Measurements from ENCODE around the gene TRMT10B.

TRMT10B gene

DNA sequence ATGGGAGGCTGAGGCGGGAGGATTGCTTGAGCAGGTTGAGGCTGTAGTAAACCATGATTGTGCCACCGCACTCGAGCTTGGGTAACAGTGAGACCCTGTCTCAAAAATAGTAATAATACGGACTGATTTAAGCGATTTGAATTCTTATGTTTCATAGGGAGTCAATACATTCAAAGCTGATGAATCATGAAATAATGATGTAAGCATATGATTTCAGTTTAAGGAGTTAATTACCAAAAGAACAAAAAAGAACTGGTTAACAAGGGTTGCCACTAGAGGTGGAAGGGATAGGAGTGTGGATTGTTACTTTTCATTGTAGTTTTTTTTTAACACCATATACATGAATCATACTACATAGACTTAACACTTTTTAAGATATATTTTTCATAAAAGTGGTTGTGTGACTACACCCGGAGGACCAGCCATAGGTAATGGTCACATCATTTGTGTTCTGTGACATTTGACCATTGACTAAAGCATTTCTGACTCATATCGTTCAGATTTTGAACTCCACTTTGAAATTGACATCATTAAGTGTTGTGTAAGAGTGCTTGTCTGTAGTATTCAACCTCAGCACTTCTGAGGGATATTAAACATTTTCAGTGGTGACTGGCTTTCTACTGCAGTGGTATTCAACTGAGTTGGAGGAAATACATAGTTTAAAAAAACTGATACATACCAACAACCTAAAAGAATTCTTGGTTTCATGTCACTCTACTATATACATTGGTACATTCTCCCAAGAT lies 7.0 kb downstream of the TRMT10B start:
- TF ChIP-seq FOXP2 (optimal IDR thresholded peaks at IDR 0.05; ENCODE audit: borderline replicate concordance, extremely low read depth, extremely low read length, insufficient read depth) (no peak), SIN3A (IDR thresholded peaks at IDR 0.05; ENCODE audit: borderline replicate concordance, insufficient read depth, low read length) (no peak), POLR2AphosphoS5 (IDR thresholded peaks at IDR 0.05; ENCODE audit: low read depth, low read length) (no peak), TAF1 (IDR thresholded peaks at IDR 0.05; ENCODE audit: borderline replicate concordance, insufficient read depth, low read length) (no peak)
- TF ChIP-seq, protein P1, sequence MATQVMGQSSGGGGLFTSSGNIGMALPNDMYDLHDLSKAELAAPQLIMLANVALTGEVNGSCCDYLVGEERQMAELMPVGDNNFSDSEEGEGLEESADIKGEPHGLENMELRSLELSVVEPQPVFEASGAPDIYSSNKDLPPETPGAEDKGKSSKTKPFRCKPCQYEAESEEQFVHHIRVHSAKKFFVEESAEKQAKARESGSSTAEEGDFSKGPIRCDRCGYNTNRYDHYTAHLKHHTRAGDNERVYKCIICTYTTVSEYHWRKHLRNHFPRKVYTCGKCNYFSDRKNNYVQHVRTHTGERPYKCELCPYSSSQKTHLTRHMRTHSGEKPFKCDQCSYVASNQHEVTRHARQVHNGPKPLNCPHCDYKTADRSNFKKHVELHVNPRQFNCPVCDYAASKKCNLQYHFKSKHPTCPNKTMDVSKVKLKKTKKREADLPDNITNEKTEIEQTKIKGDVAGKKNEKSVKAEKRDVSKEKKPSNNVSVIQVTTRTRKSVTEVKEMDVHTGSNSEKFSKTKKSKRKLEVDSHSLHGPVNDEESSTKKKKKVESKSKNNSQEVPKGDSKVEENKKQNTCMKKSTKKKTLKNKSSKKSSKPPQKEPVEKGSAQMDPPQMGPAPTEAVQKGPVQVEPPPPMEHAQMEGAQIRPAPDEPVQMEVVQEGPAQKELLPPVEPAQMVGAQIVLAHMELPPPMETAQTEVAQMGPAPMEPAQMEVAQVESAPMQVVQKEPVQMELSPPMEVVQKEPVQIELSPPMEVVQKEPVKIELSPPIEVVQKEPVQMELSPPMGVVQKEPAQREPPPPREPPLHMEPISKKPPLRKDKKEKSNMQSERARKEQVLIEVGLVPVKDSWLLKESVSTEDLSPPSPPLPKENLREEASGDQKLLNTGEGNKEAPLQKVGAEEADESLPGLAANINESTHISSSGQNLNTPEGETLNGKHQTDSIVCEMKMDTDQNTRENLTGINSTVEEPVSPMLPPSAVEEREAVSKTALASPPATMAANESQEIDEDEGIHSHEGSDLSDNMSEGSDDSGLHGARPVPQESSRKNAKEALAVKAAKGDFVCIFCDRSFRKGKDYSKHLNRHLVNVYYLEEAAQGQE (IDR thresholded peaks at IDR 0.05; ENCODE audit: insufficient read depth in 1 of 2, low read depth in 2 of 2, low read length in 2 of 2): no peak

DNA sequence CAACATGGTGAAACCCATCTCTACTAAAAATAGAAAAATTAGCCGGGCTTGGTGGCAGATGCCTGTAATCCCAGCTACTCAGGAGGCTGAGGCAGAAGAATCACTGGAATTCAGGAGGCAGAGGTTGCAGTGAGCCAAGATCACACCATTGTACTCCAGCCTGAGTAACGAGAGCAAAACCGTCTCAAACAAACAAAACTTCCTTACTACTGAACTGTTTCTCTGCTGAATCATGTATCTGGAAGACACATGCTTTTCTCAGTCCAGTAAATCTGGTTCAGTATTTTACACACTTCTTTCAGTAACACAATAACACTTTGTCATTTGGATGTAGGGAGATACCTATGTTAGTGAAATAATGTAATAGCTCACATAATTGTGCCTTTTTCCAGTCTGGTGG lies 7.9 kb downstream of the TRMT10B start:
- TF ChIP-seq POLR2AphosphoS5 (IDR thresholded peaks at IDR 0.05; ENCODE audit: low read depth, low read length) (no peak), TAF1 (IDR thresholded peaks at IDR 0.05; ENCODE audit: borderline replicate concordance, insufficient read depth, low read length) (no peak), FOXP2 (optimal IDR thresholded peaks at IDR 0.05; ENCODE audit: borderline replicate concordance, extremely low read depth, extremely low read length, insufficient read depth) (no peak), SIN3A (IDR thresholded peaks at IDR 0.05; ENCODE audit: borderline replicate concordance, insufficient read depth, low read length) (no peak)
- TF ChIP-seq, protein P1 (IDR thresholded peaks at IDR 0.05; ENCODE audit: insufficient read depth in 1 of 2, low read depth in 2 of 2, low read length in 2 of 2): no peak

DNA sequence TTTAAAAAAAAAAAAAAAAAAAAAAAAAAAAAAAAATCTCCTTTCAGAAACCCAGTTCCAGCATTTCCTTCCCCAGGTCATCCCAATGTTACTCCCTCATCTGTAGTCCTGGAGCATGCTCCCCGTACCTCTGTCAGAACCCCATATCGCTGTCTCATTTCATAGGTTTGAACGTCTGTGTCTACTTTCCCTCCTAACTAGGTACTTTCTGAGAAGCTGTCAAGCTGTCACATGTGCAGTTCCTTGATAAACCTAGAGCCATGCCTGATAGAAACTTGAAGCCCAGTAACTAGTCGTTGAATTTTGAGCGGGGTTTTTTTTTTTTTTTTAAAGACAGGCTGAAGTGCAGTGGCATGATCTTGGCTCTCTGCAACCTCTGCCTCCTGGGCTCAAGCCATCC lies 15.7 kb downstream of the TRMT10B start:
- TF ChIP-seq FOXP2 (optimal IDR thresholded peaks at IDR 0.05; ENCODE audit: borderline replicate concordance, extremely low read depth, extremely low read length, insufficient read depth) (no peak), SIN3A (IDR thresholded peaks at IDR 0.05; ENCODE audit: borderline replicate concordance, insufficient read depth, low read length) (no peak)

DNA sequence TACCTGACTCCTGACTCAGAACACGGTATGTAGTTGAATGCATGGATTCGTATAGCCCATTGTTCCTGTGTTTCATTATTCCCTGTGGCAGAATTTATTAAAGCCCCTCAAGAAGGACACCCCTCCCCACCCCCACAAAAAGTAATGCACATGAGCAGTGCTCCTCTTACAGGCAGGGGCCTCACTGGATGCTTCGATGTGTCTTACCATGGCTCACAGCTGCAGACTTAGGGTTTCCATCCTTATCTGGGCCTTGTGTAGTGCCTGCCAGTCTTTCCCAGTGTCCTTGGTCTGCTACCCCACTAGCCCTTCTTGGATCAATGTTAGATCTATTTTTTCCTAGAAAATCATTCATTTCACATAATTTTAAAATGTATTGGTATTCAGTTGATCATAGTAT lies 16.4 kb downstream of the TRMT10B start:
- TF ChIP-seq POLR2AphosphoS5 (IDR thresholded peaks at IDR 0.05; ENCODE audit: low read depth, low read length) (no peak), FOXP2 (optimal IDR thresholded peaks at IDR 0.05; ENCODE audit: borderline replicate concordance, extremely low read depth, extremely low read length, insufficient read depth) (no peak), SIN3A (IDR thresholded peaks at IDR 0.05; ENCODE audit: borderline replicate concordance, insufficient read depth, low read length) (no peak), TAF1 (IDR thresholded peaks at IDR 0.05; ENCODE audit: borderline replicate concordance, insufficient read depth, low read length) (no peak)
- TF ChIP-seq, protein P1 (IDR thresholded peaks at IDR 0.05; ENCODE audit: insufficient read depth in 1 of 2, low read depth in 2 of 2, low read length in 2 of 2): no peak

DNA sequence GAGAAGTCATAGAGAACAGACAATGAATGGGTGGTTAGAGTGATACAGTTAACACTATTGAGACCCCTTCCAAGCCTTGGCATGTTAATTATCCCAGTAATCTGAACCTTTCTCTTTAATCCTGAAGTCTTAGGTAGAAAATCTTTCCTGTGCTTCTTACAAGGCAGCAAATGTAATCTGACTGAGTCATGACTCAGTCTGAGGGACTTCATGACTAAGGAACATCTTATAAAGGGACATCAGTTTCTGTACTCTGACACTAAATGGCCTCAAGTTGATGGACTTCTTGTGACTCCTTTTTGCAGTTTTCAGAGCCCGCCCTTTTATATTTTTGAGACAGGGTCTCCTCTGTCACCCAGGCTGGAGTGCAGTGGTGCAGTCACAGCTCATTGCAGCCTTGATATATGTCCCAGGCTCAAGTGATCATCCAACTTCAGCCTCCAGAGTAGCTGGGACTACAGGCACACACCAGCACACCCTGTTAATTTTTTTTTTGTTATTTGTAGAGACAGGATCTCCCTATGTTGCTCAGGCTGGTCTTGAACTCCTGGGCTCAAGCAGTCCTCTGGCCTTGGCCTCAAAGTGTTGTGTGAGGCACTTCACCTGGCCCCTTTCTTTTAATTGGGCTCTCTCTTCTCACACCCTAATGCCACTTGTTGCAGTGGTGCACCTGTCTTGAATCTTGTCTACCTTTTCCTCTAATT lies 21.8 kb downstream of the TRMT10B start:
- no peak for TF ChIP-seq SIN3A (IDR thresholded peaks at IDR 0.05; ENCODE audit: borderline replicate concordance, insufficient read depth, low read length)
- TF ChIP-seq TAF1 (IDR thresholded peaks at IDR 0.05; ENCODE audit: borderline replicate concordance, insufficient read depth, low read length): no peak
- TF ChIP-seq, protein P1 (IDR thresholded peaks at IDR 0.05; ENCODE audit: insufficient read depth in 1 of 2, low read depth in 2 of 2, low read length in 2 of 2): no peak
- 0 out of 2 replicates have a peak, but pooled peaks have one; percentile 7 for TF ChIP-seq POLR2AphosphoS5 (IDR thresholded peaks at IDR 0.05; ENCODE audit: low read depth, low read length)
- no peak for TF ChIP-seq FOXP2 (optimal IDR thresholded peaks at IDR 0.05; ENCODE audit: borderline replicate concordance, extremely low read depth, extremely low read length, insufficient read depth)
